Activated CD4-positive, alpha-beta T cell treated with anti-CD3 and anti-CD28 coated beads, Interleukin-2, amount 50 U/mL, for 1 hour (primary cell): ENCODE results near the gene GLOD5.
A peak's percentile ranks its signal among the peaks of the same experiment; 100 is the strongest.
"Not testable (repeated sequence)": the region's sequence is repeated elsewhere in the genome, so short reads cannot be mapped to it uniquely, and the experiment has no call there.

Experiments
- DNase-seq: peaks from one replicate; pipeline ENCODE4 v3.0.0-alpha.2; 2020

Gene GLOD5

DNA sequence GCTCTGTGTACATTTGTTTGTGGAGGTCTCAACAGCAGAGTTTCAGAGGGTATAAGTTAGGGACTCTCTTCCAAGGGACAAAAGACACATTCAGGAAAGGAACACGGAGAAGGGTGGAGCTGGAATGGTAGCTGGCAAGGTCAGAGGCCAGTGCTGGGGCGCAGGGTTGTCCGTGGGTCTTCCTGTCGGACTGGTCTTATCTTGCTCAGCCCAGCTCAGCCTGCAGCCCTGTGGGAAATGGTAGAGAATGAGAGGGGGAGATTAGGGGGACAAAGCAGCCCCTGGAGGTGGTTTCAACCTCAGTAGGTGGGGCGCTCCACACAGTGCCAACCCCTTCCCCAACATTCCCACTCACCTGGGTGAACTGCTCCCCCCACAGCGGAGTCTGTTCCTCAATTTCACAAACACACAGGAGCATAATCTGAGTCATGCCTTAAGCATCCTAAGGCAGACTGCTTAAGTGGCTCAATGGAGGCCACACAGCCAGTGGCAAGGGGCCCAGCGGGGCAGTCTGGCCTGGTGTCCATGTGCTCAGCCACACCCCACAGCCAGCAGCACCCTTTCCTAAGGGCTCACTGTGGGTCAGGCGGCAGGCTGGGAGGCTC lies 33.5 kb downstream of the GLOD5 start:
- no peak for DNase-seq

GRCh38 chrX:48798318-48798717 lies 36.8 kb downstream of the GLOD5 start:
- no peak for DNase-seq

DNA sequence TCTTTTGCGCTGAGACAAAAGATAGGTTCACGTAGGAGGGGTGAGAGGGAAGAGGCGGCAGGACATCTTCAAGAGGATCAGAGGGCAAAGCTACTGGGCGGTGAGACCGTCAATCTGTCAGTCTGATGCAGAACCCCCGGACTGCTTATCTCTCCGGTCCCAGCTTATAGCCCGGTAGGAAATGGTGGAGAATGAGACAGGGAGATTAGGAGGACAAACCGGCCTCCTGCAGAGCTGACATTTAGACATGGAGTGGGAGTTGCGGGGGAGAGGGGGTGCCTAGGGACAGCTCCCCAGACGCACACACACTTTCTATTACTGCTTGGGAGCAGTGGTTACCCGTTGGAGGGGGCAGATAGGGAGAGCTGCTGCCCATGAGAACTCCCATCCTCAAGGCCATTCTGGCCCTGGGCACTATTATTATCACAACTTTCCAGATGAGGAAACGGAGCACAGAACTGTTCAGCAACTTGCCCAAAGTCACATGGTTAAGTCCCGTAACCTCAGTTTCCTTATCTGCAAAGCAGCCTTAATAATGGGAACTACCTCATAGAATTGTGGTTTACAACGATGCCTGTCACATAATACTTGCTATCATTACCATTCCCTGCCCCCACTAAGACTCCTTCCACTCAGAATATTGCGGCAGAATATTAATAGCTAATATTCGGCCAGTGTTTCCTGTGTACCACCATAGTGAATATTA lies 39.2 kb downstream of the GLOD5 start:
- DNase-seq = no peak

DNA sequence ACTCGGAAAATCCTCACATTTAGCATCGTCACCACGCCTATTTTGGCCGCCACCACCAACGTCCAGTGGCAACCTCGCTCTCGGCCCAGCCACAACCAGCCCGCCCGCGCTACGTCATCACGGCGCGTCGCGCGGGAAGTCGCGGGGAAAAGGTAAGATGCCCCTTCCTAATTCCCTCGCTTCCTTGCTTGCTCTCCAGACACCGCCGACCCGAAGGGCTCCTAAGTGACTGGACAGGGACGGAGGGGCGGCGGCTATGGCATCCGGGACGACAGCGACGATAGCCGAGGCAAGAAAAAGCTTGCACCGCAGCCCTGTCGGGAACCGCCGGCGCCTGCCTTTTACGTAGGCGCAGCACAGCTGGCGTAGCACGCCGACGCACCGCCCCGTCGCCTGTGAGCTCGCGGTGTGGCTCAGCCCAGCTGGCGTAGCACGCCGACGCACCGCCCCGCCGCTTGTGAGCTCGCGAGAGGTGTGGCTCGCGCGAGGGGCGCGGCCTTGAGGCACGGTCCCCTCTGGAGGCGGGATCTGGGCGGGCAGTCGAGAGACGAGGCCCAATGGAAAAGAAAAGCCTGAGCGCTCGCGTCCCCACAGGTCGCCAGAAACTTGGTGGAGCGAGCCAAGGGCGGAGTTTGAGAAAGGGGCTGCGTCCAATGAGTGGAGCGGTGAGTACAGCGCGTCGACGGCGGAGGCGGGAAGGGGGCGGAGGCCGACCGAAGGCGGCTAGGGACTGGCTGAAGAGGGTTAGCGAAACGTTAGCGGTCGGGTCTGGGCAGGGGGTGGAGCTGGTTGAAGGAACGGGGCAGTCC lies 39.9 kb downstream of the GLOD5 start, which contains the start of gene HDAC6:
TSS of gene HDAC6 (plus strand) at position 788 of the 809 bp plus-strand sequence. CDS start 626 bp downstream, outside the sequence.
- DNase-seq = peak; percentile 91

DNA sequence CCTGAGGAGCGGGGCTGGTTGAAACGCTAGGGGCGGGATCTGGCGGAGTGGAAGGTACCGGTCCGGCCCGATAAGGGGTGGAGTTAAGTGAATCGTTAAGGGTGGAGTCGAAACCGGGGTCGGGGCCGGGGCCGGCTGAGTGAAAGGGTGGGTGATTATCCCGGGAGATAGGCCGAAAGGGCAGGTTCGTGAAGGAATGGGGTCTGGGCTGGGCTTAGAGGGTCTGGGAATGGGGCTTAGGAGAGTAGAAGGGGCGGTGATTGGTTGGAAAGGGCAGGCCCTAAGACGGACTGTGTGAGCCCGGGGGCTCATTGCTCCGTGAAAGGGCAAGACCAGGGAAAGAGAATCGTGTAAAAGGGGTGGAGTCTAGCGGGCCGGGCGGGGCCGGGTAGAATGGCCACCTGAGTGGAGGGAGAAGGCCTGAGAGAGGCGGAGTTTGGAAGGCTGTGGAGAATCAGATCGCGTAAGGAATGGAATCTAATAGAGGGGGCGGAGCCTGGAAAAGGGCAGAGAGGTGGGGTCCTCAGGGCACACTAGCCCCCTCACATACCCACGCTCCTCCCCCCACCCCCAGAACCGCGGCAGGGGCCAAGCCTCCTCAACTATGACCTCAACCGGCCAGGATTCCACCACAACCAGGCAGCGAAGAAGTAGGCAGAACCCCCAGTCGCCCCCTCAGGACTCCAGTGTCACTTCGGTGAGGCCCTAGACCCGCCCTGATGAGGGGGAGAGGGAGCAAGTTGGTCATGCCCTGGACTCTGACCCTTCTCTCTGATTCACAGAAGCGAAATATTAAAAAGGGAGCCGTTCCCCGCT lies 40.8 kb downstream of the GLOD5 start:
- DNase-seq = peak; percentile 39

- no peak for DNase-seq
Observed at GRCh38 chrX:48802905-48803200, 41.3 kb downstream of the GLOD5 start.

- DNase-seq = no peak
Observed at GRCh38 chrX:48806081-48806480, 44.5 kb downstream of the GLOD5 start.

DNA sequence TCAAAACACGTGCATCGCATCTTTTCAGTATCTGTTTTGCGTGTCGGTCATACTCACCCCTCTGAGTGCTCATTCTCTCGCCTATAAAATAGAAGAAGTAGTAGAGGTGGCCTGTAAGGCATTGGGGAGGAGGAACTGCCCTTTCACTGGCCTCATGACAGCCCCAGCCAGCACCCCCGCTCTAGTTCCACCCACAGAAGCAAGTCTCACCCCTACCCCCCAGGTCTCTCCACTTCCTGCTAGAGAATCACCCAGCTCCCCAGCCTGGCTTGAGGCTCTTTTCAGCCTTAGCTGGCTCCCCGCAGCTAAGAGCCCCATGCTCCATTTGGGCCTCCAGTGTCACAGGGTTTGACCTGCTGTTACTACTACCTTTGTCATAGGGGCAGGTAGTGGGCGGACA lies 52.1 kb downstream of the GLOD5 start:
- no peak for DNase-seq

- DNase-seq = no peak
Observed at GRCh38 chrX:48814722-48815121, 53.2 kb downstream of the GLOD5 start.

DNA sequence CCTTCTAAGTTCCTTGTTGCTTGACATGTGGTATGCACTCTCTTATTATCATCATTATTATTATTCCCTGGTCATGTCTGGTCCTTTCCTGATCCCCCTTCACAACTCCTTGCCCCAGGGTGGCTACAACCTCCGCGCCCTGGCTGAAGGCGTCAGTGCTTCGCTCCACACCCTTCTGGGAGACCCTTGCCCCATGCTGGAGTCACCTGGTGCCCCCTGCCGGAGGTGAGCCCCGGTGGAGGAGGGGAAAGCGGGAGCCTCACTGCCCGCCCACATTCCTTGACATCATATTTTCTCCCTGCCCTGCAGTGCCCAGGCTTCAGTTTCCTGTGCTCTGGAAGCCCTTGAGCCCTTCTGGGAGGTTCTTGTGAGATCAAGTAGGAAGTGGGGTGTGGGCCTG lies 53.7 kb downstream of the GLOD5 start:
- DNase-seq = no peak

DNA sequence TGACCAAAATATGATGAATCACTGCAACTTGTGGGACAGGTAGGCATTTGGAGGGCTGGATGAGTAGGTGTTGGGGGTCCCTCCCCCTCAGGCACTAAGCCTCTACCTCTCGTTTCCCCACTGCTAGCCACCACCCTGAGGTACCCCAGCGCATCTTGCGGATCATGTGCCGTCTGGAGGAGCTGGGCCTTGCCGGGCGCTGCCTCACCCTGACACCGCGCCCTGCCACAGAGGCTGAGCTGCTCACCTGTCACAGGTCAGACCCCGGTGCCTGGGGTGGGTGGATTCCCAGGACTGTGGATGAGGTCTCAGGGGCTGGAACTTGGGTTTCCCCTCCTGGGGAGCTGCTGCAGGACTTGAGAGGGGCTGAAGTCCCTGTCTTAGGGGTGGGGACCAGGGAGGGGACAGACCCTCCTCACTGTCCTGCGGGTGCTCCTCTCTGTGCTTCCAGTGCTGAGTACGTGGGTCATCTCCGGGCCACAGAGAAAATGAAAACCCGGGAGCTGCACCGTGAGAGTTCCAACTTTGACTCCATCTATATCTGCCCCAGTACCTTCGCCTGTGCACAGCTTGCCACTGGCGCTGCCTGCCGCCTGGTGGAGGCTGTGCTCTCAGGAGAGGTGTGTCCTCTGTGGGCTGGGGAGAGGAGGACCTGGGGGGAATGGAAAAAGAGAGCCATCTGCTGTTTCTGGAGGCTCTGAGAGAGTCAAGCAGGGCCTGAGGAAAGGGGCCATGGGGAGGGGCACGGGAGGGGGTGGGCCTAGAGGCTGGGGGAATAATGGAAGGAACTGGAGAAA lies 54.7 kb downstream of the GLOD5 start:
- no peak for DNase-seq

DNA sequence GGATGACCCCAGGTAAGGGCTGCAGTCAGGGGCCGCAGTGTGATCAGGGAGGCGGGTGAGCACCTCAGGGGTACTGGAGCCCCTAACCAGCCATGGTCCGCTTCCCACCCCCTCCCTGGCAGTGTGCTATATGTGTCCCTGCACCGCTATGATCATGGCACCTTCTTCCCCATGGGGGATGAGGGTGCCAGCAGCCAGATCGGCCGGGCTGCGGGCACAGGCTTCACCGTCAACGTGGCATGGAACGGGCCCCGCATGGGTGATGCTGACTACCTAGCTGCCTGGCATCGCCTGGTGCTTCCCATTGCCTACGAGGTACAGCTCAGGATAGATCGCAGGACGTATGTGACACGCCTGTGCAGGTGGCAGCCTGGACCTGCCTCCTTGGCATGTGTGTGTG lies 56.6 kb downstream of the GLOD5 start:
- DNase-seq = no peak

DNA sequence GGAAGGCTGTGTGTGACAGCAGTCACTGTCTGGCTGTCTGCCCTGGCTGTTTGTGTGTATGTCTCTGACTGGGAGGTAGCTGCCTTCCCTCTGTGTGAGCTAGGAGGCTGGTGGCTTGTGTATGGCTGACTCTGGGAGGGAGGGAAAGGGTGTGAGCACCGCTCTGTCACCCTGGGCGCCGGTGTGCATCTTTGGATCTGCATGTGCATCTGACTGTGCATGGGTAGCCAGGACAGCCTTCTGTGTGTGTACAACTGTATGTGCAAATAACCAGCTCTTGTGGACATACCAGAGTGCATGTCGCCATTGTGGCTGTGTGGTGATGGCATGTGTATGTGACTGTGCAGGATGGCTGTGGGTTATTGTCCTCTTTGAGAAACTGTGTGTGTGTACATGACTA lies 57.3 kb downstream of the GLOD5 start:
- no peak for DNase-seq

- not testable (repeated sequence) for DNase-seq
Observed at GRCh38 chrX:48819394-48819793, 57.8 kb downstream of the GLOD5 start.

DNA sequence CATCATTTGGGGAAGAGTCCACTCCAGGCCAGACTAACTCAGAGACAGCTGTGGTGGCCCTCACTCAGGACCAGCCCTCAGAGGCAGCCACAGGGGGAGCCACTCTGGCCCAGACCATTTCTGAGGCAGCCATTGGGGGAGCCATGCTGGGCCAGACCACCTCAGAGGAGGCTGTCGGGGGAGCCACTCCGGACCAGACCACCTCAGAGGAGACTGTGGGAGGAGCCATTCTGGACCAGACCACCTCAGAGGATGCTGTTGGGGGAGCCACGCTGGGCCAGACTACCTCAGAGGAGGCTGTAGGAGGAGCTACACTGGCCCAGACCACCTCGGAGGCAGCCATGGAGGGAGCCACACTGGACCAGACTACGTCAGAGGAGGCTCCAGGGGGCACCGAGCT lies 61.5 kb downstream of the GLOD5 start:
- no peak for DNase-seq
